Cerebellar cortex (tissue), 1 donor: ENCODE results near the gene MAPK12.

Experiments used
- DNase-seq: peaks from one replicate; pipeline ENCODE4 v3.0.0-alpha.2; 2015; ENCODE audit warnings: low spot score

The MAPK12 gene

GRCh38 chr22:50252082-50253045 lies 9.1 kb downstream of the MAPK12 start:
- peak; percentile 86 for DNase-seq

GRCh38 chr22:50251477-50252081 lies 9.9 kb downstream of the MAPK12 start:
- DNase-seq: no peak

- DNase-seq: no peak
Observed at GRCh38 chr22:50250555-50251476, 10.7 kb downstream of the MAPK12 start, which contains the start of gene HDAC10. Gene HDAC10, minus strand, starts transcription at chr22:50251265. Its CDS starts 233 bp downstream, at chr22:50251032.

- no peak for DNase-seq
Observed at GRCh38 chr22:50250249-50250554, 11.3 kb downstream of the MAPK12 start.

DNA sequence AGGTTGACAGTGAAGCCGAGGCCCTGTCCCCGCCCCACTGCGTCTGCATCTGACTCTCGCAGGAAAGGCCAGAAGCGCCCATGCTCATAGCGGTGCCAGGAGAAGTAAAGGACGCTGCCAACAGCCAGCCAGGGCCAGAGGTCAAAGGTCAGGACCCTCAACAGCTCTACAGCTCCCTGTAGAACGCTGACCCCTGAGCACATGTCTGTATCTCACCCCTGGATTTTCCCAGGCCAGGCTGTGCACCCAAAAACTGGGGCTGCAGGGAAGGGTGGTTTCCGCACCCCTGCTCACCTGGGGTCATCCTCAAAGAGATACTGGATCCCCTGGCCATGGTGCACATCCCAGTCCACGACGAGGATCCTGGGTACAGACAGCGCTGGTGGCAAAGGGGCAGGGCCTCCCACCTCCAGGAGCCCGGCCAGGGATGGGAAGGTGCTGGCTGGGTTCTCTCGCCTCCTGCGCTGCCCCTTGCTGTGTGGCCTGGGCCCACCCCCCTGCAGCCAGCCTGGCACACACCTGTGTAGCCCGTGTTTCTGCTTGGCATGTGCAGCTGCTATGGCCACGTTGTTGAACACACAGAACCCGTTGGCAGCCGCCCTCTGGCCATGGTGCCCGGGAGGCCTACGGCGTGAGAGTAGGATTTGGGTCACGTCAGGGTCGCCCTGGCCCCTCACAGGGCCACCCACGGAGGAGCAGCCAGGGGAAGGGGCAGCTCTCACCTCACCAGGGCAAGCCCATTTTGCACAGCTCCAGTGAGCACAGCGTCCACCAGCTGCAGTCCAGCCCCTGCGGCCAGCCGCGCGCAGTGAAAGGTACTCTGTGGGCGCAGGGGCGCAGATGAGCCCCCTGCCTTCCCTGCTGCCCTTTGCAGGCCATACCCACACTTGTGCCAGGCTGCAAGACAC lies 11.9 kb downstream of the MAPK12 start:
- DNase-seq: no peak

DNA sequence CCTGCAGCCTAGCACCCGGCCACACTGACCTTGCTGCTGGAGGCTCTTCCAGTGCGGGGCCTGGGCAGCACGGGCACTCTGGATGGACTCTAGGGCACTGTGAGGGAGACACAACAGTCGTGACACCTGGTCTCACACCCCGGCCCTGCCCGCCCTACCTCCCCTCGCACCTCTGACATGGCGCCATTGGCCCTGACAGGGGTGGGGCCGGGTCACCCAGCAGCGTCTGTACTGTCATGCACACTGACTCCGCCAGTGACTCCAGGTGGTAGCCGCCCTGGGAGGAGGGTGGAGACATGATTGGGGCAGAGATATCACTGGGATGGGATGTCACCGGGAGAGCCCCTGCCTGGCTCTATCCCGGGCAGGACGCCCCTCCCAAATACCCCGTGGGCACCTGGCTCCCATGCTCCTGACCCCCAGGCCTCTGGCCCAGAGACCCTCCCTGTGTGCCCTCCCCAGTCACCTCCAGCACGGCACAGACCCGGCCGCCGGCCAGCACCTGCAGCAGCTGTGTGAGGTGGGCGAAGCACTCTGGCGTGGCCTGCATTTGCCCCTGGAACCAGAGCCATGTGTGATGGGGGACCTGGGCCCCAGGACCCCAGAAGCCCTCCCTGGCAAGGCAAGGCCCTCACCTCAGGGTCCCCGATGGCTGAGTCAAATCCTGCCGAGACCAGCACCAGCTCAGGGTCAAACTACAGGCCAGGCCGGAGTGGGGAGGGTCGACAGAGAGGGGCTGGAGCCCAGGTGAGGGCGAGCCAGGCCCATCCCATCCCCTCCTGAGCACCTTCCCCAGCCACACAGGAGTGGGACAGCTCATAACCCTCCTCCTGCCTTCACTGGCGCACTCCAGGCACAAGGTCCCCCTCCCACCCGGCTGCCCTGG lies 13.0 kb downstream of the MAPK12 start:
- no peak for DNase-seq

DNA sequence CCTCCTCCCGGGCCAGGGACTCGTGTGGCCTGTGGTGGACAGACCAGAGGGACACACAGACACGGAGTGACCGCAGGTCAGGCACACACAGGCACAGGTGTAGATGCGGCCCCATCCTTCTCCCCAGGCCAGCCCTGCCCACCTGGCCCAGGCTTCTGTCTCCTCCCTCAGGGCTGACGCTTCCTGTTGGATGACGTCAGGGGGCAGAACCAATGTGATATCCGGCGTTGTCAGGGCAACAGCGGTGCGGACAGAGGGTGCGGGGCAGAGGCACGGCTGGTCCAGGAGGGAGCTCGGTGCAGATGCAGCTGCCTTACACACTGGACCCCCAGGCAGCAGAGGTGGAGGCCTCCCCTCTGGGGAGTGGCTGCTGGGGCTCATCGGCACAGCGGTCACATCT lies 13.7 kb downstream of the MAPK12 start:
- no peak for DNase-seq

DNA sequence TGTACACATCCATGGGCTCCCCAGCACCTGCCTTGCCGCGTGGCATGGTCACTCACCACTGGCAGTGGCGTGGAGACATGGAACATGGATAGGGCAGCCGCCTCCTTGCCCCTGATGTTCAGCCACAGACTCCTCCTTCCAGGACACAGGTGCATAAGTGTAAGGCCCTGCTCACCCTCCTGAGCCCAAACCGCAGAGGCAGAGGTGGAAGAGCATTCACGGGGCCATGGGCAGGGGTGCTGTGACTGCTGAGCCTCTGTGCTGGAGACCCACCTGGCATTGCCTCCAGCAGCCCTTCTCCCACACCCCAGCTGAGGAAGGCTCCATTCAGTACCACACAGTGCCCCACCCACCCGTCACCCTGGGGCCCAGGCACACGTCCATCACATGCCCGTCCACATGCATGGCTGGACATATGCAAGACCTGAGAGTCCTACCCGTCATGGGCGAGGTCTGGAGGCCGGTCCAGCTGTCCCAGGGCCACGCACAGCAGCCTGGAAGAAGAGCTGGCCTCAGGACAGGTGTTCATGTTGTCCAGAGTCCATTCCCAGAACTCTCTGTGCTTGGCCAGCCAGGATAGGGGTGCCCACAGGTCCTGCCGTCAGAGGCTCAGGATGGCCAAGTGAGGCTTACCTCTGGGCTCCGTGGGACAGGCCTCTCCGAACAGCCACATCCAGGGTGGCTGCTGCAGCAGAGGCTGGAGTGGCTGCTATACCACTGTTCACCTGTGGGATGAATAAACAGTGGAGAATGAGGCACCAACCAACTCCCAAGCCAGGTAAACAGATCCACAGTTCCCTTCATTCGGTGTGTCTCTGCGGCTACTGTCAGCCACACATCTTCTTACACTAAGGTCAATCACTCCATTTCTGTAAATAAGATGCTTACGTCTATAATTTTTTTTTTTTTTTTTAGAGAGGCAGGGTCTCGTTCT lies 15.0 kb downstream of the MAPK12 start:
- no peak for DNase-seq

GRCh38 chr22:50245214-50246072 lies 16.0 kb downstream of the MAPK12 start:
- no peak for DNase-seq

- DNase-seq: peak; percentile 94
Observed at GRCh38 chr22:50244420-50245213, 16.9 kb downstream of the MAPK12 start, which contains the start of gene TUBGCP6. Gene TUBGCP6, minus strand, starts transcription at chr22:50245023. Its CDS starts 564 bp downstream, at chr22:50244459.

DNA sequence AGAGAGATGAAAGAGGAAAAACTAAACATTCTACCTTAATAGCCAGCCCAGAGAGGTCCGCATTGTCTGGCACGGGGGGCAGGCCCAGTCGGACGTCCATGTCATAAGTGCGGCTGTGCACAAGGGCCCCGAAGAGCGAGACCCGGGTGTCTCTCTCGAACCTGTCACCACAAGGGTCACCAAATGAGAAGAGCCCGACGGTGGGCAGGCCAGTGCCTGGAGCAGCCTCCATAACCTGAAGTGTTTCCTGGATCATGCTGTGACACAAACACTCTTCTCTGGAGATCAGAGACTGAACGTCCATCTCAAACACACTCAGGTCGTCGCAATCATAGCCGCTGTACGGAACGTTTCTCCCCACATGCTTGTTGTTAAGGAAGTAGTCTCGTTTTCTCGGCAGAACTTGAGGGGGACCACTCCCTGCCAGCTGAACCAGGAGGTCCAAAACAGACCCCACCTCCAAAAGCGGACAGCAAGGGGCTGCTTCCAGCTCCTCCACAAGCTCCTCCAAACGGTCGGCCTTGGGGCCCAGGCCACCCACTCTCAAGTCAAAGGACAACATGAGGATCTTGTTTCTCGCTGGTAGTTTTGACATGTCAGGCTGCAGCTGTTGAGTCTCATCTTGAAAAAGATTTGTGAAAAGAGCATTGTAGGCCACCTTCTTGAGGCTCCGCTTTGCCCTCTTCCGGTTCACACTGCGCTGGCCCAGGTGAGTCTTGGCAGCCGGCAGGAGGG lies 17.6 kb downstream of the MAPK12 start:
- no peak for DNase-seq

GRCh38 chr22:50242406-50242949 lies 19.0 kb downstream of the MAPK12 start:
- DNase-seq: no peak

DNA sequence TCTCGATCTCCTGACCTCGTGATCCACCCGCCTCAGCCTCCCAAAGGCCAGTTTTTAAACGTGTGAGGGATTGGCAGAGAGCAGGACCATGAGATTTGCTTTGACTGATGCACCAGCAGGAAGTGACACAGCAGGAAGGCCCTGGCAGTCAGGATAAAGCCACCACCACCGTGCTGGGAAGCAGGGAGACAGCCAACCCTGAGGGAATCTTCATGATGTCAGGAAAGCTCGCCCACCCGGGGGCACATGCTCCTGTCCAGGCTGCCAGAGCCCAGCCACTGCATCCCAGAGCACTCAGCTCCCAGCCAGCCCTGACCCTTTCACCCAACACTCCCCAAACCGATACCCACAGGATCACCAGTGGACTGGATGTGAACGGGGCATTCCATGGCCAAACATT lies 22.7 kb downstream of the MAPK12 start:
- DNase-seq: no peak

- DNase-seq: peak; percentile 68
Observed at GRCh38 chr22:50236731-50237409, 24.6 kb downstream of the MAPK12 start.

- no peak for DNase-seq
Observed at GRCh38 chr22:50233223-50233622, 28.3 kb downstream of the MAPK12 start.
